CD4-positive, alpha-beta T cell (primary cell): Measurements from ENCODE around the gene SUPT20H. TPM values are rescaled to one million over a fixed set of nuclear protein-coding genes. Genes with fewer than 3 reads are reported as not detected.

Experiments used
- ATAC-seq: fragments of 200-7000 bp; cut with Tn5 transposase; one replicate; pipeline ENCODE4 v1.10.0; 2022; ENCODE audit warnings: mild to moderate bottlenecking; ENCODE audit not compliant: poor library complexity
- CTCF ChIA-PET: fragments of 350-600 bp; sonication (Branson Sonifier 250); formaldehyde crosslinking; loops from one replicate; lab custom pipeline; 2021; ENCODE audit warnings: antibody characterized with exemption, inconsistent platforms; lab: Charles Lee
- POLR2A ChIA-PET: fragments of 350-600 bp; sonication (Branson Sonifier 250); formaldehyde crosslinking; loops from one replicate; lab custom pipeline; 2021; ENCODE audit warnings: antibody characterized with exemption, inconsistent platforms; lab: Charles Lee
- DNase-seq, 14 experiments: peaks; one replicate each; pipeline ENCODE4 v3.0.0-alpha.2; 2013 to 2020; ENCODE audit warnings: mixed read lengths in 2 of 14
- H3K27ac ChIP-seq, 2 donors: one replicate each; pipeline versions ENCODE4 v1.5.1 to v1.7.0; 2013; ENCODE audit warnings: low read length in 2 of 2, low read depth in 1 of 2, mild to moderate bottlenecking in 1 of 2
- H3K27me3 ChIP-seq, 2 experiments: 1 replicate in 1 of 2; 2 replicates in 1 of 2; pipeline versions ENCODE4 v1.6.1 to v1.7.0; 2013; ENCODE audit warnings: low read length in 2 of 2, control low read depth in 1 of 2, mild to moderate bottlenecking in 1 of 2, moderate library complexity in 1 of 2; ENCODE audit not compliant: insufficient read depth in 2 of 2, control insufficient read depth in 1 of 2
- H3K36me3 ChIP-seq: one replicate; pipeline ENCODE4 v1.6.1; 2013; ENCODE audit warnings: low read length, control low read depth; ENCODE audit not compliant: insufficient read depth
- H3K4me1 ChIP-seq: one replicate; pipeline ENCODE4 v1.6.1; 2013; ENCODE audit warnings: low read length, control low read depth; ENCODE audit not compliant: insufficient read depth
- H3K4me3 ChIP-seq: one replicate; pipeline ENCODE4 v1.5.1; 2013; ENCODE audit warnings: mild to moderate bottlenecking, low read length, moderate library complexity
- H3K9me3 ChIP-seq, 2 experiments: 1 replicate in 1 of 2; 2 replicates in 1 of 2; pipeline versions ENCODE4 v1.6.1 to v1.7.0; 2013; ENCODE audit warnings: low read length in 2 of 2, mild to moderate bottlenecking in 2 of 2, control low read depth in 1 of 2, moderate library complexity in 1 of 2; ENCODE audit not compliant: control insufficient read depth in 1 of 2, insufficient read depth in 1 of 2
- H3K27ac Mint-ChIP-seq: one replicate; pipeline ENCODE4 v1.8.0; 2020; ENCODE audit warnings: mixed read lengths
- H3K27me3 Mint-ChIP-seq: one replicate; pipeline ENCODE4 v1.8.0; 2021; ENCODE audit warnings: mixed read lengths
- H3K36me3 Mint-ChIP-seq: one replicate; pipeline ENCODE4 v1.8.0; 2021; ENCODE audit warnings: low read depth, mixed read lengths
- H3K4me1 Mint-ChIP-seq: one replicate; pipeline ENCODE4 v1.8.0; 2021; ENCODE audit warnings: low read depth, mixed read lengths
- H3K4me3 Mint-ChIP-seq: one replicate; pipeline ENCODE4 v1.8.0; 2020; ENCODE audit warnings: mild to moderate bottlenecking, mixed read lengths
- H3K9me3 Mint-ChIP-seq: one replicate; pipeline ENCODE4 v1.8.0; 2020; ENCODE audit warnings: mixed read lengths
- CTCF ChIP-seq: fragments of 200-600 bp; IDR thresholded peaks from one replicate; pipeline ENCODE4 v1.8.0; 2022; ENCODE audit warnings: antibody characterized with exemption, mild to moderate bottlenecking
- intact Hi-C, 2 experiments: fragments of 100-400 bp; cut with DNase I in 1 of 2; cut with micrococcal nuclease in 1 of 2; formaldehyde crosslinking; loops; one replicate each; pipeline versions ENCODE4 v1.15.1 to v1.9.0; 2023 to 2025; cut with DNase I, micrococcal nuclease
- total RNA-seq, 174 experiments: library from RNA in 2 of 174; stranded (reverse) in 2 of 174; gene quantifications; one replicate each; pipeline ENCODE4 v1.2.3 and lab custom pipeline; 2021 to 2026

Gene SUPT20H
- total RNA-seq, 2 experiments from 2014 or later, result 61.7 to 63.1 TPM

- no peaks in the 10 kb centered on the region for H3K36me3 ChIP-seq
- intact Hi-C loops, result loop anchor here in 1 of 2 experiments (10.0 kb wide), 2 partner anchors 650 to 1940 kb away; no protein-coding TSS in a partner anchor
- H3K4me3 ChIP-seq, result no peak overlapping the region
- H3K4me1 Mint-ChIP-seq, result no peaks in the 10 kb centered on the region
- no peaks in the 10 kb centered on the region for H3K36me3 Mint-ChIP-seq
- TF ChIP-seq CTCF, result no peak
- POLR2A ChIA-PET, result no interaction called here
- H3K27ac Mint-ChIP-seq, result no peak overlapping the region
- no peaks in the 10 kb centered on the region for H3K4me1 ChIP-seq
- CTCF ChIA-PET, result interaction anchor here (1.1 kb wide), 1 partner anchor 1797 kb away, joined by 3 read pairs; no protein-coding TSS in a partner anchor
- H3K4me3 Mint-ChIP-seq, result no peak overlapping the region
- ATAC-seq (no peak), DNase-seq (no peak)
- H3K9me3 Mint-ChIP-seq, result no peaks in the 10 kb centered on the region
- peaks cover 8% of the 10 kb centered on the region for H3K27me3 Mint-ChIP-seq
- H3K27me3 ChIP-seq, result no peaks in the 10 kb centered on the region
- H3K27ac ChIP-seq, result no peak overlapping the region
- no peaks in the 10 kb centered on the region for H3K9me3 ChIP-seq
Observed at GRCh38 chr13:37075164-37075563, 15.7 kb upstream of the SUPT20H start.

DNA sequence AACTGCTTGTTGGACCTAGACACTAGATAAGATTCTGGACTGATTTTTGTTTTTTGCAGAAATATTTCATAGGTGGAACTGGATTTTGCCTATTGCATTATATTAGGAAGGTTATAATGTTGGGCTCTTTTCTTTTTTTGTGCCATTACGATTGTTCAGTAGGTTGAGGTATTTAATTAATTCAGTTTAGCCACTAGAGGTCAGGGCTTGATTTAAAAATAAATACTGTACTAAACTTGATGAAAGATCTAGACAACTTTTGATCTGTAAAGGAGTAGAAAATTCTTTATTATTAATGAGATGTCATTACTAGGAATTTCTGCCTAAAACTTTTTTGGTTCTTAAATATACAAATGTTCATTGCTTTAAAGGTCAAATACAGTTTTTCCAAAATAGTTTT is 15.2 kb upstream of the SUPT20H start:
- Mint-ChIP-seq H3K27me3 (peaks cover 8% of the 10 kb centered on the region), H3K9me3 (no peaks in the 10 kb centered on the region), H3K36me3 (no peaks in the 10 kb centered on the region), H3K4me1 (no peaks in the 10 kb centered on the region), H3K27ac (no peak overlapping the region), H3K4me3 (no peak overlapping the region)
- no peaks in the 10 kb centered on the region for H3K4me1 ChIP-seq
- TF ChIP-seq CTCF, result peak; percentile 54
- H3K36me3 ChIP-seq, result no peaks in the 10 kb centered on the region
- H3K27me3 ChIP-seq, result no peaks in the 10 kb centered on the region
- intact Hi-C loops, result loop anchor here (5.0 to 10.0 kb wide), 4 partner anchors 650 to 1940 kb away; no protein-coding TSS in a partner anchor
- ChIA-PET POLR2A (no interaction called here), CTCF (interaction anchor here (1.1 kb wide), 1 partner anchor 1798 kb away, joined by 3 read pairs; no protein-coding TSS in a partner anchor)
- no peak for ATAC-seq
- H3K27ac ChIP-seq, result no peak overlapping the region
- H3K9me3 ChIP-seq, result no peaks in the 10 kb centered on the region
- H3K4me3 ChIP-seq, result no peak overlapping the region
- DNase-seq, result peak in 2 of 14 experiments; percentile 23 to 36

DNA sequence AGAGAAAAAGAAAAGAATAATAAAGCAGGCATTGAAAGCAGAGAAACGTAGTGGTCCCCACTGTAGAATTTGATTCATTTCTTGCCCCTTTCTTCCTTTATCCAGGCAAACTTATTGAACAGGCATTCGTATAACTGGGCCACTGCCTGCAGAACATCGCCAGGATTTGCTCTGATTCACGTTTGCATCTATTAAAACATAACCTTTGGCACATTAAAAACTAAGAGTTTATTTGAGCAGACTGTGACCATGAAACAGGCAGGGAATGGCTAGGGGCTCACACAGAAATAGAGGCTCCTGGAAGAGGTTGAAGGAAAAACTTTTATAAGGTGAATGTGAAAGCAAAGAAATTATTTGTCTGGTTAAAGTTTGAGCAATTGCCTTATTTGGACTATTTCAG is 12.5 kb upstream of the SUPT20H start:
- H3K4me1 ChIP-seq, result no peaks in the 10 kb centered on the region
- no peaks in the 10 kb centered on the region for H3K36me3 ChIP-seq
- Mint-ChIP-seq H3K36me3 (no peaks in the 10 kb centered on the region), H3K27me3 (peaks cover 12% of the 10 kb centered on the region), H3K9me3 (no peaks in the 10 kb centered on the region), H3K4me3 (no peak overlapping the region), H3K4me1 (no peaks in the 10 kb centered on the region), H3K27ac (no peak overlapping the region)
- no peaks in the 10 kb centered on the region for H3K9me3 ChIP-seq
- intact Hi-C loops, result loop anchor here (5.0 to 10.0 kb wide), 4 partner anchors 647 to 1943 kb away; no protein-coding TSS in a partner anchor
- ChIA-PET CTCF (no interaction called here), POLR2A (no interaction called here)
- no peaks in the 10 kb centered on the region for H3K27me3 ChIP-seq
- TF ChIP-seq CTCF, result no peak
- DNase-seq (no peak), ATAC-seq (no peak)
- H3K27ac ChIP-seq, result no peak overlapping the region
- H3K4me3 ChIP-seq, result no peak overlapping the region
